HG03342 (cell line): Measurements from ENCODE around the gene PRSS56.

Experiments
- ATAC-seq: cut with Tn5 transposase; IDR thresholded peaks from one replicate; pipeline ENCODE4 v1.9.1; 2021; ENCODE audit warnings: mild to moderate bottlenecking, moderate library complexity; ENCODE audit not compliant: unreplicated experiment

PRSS56 gene

GRCh38 chr2:232540441-232541041, 20.4 kb downstream of the PRSS56 start:
- ATAC-seq = no peak

GRCh38 chr2:232541195-232541960, 21.2 kb downstream of the PRSS56 start:
- ATAC-seq = no peak

DNA sequence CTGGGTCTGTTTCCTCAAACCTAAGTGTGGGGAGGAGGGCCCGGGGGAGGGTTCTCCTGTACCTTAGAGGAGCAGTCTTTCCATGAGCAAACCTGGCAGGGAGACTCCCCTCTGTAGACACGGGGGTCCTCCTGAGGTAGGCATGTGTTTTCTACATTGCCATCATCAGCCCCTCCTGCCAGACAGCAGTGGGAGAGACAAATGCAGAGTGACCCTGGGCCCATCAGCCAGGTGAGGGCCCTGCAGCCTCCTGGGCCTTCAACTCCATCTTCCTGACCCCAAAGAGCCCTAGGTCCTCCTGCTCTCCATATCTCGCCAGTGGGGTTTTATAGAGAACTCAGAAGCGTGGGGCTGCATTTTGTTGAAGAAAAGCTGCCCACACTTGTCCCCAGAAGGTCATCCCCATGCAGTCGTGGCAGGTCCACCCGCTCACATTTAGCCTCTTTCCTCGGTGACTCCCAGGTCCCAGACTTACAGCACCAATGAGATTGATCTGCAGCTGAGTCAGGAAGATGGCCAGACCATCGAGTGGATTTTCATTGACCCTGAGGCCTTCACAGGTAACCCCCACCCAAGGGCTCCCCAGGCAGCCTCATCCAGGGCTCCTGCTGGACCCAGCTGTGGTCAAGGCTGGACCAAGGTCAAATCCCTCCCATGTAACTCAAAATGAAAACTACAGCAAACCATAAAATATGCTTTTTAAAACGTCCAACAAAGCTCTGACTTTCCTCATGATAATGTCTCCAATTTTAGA, 21.9 kb downstream of the PRSS56 start:
- no peak for ATAC-seq

GRCh38 chr2:232542715-232543467, 22.7 kb downstream of the PRSS56 start:
- ATAC-seq = no peak

DNA sequence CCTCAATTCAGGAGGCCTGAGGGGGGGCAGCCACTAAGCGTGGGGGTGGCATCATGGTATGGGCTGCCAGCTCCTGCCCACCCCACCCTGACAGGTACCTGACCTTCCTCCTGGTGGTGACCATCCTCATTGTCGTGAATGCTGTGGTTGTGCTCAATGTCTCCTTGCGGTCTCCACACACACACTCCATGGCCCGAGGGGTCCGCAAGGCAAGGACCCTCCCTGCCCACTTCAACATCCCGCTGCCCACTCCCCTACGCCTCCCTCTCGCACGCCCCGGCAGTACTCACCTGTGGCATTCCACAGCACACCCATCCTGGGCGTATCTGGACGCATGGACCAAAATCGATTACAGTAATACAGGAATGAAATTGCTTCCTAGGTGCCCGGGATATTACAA, 23.3 kb downstream of the PRSS56 start:
- no peak for ATAC-seq

DNA sequence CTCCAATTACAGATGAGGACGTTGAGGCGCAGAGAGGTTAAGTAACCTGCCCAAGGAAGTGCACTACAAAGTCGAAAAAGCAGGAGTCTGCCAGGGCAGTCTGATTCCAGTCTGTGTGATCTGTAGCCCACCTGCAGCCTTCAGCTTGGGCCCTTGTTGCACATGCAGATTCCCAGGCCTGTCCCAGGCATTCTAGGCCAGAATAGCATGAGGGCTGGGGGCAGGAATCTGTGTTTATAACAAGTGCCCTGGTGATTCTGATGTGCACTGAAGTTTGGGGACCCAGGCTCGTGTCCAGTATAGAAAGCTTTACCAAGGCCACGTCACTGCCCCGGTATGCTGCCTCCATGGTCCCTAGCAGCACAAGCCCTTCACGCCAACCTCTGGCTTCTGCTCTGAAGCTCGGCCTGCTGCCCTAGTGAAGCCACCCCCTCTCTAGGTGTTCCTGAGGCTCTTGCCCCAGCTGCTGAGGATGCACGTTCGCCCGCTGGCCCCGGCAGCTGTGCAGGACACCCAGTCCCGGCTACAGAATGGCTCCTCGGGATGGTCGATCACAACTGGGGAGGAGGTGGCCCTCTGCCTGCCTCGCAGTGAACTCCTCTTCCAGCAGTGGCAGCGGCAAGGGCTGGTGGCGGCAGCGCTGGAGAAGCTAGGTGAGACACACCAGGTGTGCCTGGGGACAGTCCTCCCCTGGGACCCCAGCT, 23.9 kb downstream of the PRSS56 start:
- no peak for ATAC-seq

DNA sequence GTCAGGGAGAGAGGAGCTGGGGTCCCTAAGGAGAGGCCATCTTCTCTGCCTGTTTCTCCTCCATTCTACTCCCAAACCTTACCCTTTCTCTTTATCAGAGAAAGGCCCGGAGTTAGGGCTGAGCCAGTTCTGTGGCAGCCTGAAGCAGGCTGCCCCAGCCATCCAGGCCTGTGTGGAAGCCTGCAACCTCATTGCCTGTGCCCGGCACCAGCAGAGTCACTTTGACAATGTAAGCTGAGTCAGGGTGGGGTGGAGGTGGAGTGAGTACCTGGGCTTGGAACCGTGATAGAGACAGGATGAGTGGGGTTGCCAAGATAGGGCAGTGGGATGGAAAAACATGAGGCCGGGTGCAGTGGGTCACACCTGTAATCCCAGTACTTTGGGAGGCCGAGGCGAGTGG, 24.5 kb downstream of the PRSS56 start:
- ATAC-seq = no peak

DNA sequence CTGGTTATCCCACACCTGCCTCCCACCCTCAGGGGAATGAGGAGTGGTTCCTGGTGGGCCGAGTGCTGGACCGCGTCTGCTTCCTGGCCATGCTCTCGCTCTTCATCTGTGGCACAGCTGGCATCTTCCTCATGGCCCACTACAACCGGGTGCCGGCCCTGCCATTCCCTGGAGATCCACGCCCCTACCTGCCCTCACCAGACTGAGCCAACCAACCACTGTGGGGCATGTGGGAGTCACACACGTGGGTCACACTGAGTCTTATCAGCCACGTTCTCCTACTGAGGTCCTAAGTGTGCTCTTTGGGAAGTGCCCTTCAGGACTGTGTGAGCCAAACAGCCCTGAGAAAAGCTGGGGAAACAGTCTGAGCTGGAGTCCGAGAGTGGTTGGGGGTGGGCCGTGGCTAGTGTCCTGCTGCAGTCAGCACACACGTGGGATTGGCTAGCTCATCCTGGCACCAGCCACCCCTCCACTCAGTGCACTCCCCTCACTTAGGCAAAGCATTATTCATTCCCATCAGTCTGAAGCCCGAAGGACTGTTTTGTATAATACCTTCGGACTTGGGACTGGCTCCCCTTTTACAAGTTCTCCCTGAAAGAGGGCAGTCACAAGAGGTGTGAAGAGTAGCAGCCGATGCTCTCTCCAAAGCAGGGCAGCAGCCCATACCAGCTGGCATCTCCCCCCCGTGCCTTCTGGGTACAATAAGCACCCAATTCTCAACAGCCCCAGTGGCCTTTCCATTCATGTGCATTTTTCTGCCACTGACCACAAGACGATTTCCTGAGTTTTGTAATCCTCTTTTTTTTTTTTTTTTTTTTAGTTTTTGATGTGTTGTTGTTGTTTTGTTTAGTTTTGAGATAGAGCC, 25.6 kb downstream of the PRSS56 start:
- no peak for ATAC-seq

GRCh38 chr2:232547991-232548390, 27.8 kb downstream of the PRSS56 start:
- ATAC-seq = no peak

GRCh38 chr2:232549655-232550353, 29.6 kb downstream of the PRSS56 start:
- no peak for ATAC-seq

- ATAC-seq = peak; percentile 92
Observed at GRCh38 chr2:232550354-232551249, 30.4 kb downstream of the PRSS56 start, which contains the start of the genes EIF4E2 and TIGD1. TSS of gene EIF4E2 (plus strand) at chr2:232550689. CDS start at chr2:232550725, 36 bp downstream. TSS of gene TIGD1 (minus strand) at chr2:232550557. CDS start at chr2:232549882, 675 bp downstream.

DNA sequence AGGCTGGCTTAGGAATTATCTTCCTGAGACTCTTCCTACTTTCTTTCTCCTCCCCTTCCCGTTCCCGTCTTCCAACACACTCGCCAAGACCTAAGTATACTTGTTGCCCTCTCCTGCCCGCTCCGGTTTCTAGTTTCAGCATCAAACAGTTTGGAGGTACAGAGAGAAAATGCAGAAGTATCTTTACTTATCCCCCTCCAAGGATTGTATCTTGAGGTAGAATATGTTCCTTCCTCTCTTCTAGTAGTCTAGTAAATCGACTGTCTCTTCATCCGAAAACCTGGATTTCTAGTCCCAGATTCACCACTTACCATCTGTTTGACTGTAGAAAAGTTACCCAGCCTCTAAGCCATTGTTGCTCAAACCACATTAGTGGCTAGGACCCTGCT, 31.1 kb downstream of the PRSS56 start:
- no peak for ATAC-seq

DNA sequence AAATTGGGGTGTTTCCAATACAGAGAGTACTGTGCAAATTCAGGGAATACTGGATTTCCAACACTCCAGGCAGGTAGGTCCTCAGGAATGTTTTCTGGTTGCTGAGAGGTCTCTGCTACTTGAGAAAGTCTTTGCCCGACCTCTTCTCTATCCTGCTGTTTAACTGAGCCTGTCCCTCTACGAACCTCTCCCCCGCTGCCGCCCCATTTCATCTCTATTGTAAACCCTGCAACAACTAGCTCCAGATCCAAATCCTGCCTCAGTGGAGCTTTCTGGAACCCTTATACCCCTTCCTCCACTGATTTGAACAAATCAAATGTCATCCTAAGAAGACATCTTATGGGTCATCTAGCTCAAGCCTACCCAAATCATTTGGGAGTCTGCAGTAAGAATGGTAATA, 31.6 kb downstream of the PRSS56 start:
- no peak for ATAC-seq

DNA sequence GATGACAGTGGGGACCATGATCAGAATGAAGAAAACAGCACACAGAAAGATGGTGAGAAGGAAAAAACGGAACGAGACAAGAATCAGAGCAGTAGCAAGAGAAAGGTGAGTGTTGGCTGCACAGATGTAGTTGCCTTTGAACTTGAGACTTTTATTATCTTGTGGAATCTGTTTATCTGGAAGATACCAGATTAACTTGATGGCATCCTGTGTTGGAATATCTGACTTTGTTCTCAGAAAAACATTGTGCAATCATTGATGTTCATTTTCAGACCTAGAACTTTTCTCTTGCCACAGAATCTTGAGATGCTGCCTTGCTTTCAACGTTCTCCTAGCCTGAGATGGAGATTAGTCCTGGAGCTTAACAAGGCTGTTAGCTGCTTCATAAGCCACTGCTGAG, 36.2 kb downstream of the PRSS56 start:
- ATAC-seq = no peak

DNA sequence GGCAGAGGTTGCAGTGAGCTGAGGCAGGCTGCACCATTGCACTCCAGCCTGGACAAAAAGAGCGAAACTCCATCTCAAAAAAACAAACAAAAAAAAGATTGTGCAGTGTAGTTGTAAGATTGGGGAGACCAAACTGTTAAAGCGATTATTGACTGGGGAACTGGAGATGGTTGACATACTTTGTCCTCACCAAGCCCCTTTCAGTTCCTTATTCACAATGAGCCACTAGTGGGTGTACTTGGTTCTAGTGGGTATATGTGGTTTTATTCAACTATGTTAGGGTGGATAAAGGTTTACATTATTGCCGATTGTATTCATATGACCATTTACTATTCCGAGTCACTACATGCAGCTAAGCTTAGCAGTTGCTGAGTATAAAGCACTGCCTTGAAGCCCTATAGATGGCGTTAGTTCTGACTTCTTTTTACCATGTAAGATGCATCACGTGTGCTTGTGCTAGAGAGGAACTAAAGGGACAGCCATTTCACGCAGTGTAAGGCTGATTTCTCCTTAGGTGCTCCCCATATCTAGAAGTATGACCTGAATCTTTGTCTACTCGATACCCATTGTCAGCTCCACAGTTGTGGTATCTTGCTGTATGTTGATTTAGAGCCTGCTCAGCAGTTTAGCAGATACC, 42.4 kb downstream of the PRSS56 start:
- no peak for ATAC-seq

GRCh38 chr2:232563580-232563979, 43.4 kb downstream of the PRSS56 start:
- ATAC-seq = no peak

- ATAC-seq = no peak
Observed at GRCh38 chr2:232567721-232568120, 47.5 kb downstream of the PRSS56 start.
